NCI-H1694 treated with DMSO at 0.1 percent for 48 hours (cell line): ENCODE measurements around the gene FAM167B.
"Not testable (repeated sequence)": the region's sequence is repeated elsewhere in the genome, so short reads cannot be mapped to it uniquely, and the experiment has no call there.

ENCODE experiments used
- DNase-seq: peaks from one replicate; lab custom pipeline; 2025; lab: John Stamatoyannopoulos, UW

The FAM167B gene

DNA sequence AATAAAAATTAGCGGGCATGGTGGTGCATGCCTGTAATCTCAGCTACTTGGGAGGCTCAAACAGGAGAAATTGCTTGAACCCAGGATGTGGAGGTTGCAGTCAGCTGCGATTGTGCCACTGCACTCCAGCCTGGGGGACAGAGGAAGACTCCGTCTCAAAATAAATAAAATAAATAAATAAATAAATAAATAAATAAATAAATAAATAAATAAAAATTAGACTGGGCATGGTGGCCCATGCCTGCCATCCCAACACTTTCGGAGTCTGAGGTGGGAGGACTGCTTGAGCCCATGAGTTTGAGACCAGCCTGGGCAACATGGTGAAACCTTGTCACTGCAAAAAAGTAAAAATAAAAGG is 16.2 kb downstream of the FAM167B start:
- not testable (repeated sequence) for DNase-seq

GRCh38 chr1:32263744-32264143 is 16.7 kb downstream of the FAM167B start:
- DNase-seq = no peak

- no peak for DNase-seq
Measured at GRCh38 chr1:32265846-32266245, 18.8 kb downstream of the FAM167B start.

GRCh38 chr1:32266921-32267591 is 20.0 kb downstream of the FAM167B start:
- no peak for DNase-seq

DNA sequence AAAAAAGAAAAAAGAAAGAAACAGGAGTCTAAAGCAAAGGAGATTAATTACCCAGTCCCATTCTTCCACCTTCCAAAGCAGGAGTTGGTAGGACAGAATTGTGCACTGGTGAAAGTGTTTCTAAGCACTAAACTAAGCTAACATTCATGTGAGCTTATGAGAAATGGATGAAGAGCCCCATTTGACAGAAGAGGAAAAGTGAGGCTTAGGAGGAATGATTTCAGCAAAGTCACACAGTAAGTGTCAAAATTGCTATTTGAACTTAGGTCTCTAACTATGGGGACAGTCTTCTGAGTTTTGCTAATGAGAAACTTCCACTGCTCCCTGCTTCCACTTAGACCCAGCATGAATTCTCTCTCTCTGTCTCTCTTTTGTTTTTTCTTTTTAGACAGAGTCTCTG is 22.7 kb downstream of the FAM167B start:
- DNase-seq = no peak

DNA sequence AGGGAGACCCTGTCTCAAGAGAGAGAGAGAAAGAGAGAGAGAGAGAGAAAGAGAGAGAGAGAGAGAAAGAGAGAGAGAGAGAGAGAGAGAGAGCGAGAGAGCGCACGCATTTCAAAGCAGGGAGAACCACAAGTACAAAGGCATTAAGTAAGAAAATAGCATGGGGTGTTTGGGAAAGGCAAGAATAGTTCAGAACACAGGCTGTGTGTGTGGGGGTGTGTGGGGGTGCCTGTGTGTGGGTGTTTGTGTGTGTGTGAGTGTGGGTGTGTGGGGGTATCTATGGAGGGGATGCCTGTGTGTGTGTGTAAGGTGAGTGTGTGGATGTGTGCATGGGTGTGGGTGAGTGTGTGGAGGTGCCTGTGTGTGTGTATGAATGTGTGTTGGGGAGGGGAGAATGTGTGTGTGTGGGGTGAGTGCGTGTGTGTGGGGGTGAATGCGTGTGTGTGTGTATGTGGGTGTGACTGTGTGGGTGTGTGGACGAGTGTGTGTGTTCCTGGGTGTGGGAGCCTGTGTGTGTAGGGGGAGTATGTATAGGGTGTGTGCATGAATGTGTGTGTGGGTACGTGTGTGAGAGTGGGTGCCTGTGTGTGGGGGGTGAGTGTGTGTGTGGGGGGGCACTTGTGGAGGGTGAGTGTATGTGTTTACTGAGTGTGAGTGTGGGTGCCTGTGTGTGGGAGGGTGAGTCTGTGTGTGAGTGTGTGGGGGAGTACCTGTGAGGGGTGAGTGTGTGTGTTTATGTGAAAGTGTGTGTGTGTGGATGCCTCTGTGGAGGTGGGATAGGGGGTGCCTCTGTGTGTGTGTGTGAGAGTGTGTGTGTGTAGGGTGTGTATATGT is 25.8 kb downstream of the FAM167B start:
- no peak for DNase-seq

GRCh38 chr1:32273391-32274208 is 26.6 kb downstream of the FAM167B start:
- no peak for DNase-seq

GRCh38 chr1:32274646-32275340 is 27.8 kb downstream of the FAM167B start:
- no peak for DNase-seq

- no peak for DNase-seq
Measured at GRCh38 chr1:32275424-32275823, 28.4 kb downstream of the FAM167B start.

GRCh38 chr1:32276032-32276782 is 29.2 kb downstream of the FAM167B start:
- no peak for DNase-seq

DNA sequence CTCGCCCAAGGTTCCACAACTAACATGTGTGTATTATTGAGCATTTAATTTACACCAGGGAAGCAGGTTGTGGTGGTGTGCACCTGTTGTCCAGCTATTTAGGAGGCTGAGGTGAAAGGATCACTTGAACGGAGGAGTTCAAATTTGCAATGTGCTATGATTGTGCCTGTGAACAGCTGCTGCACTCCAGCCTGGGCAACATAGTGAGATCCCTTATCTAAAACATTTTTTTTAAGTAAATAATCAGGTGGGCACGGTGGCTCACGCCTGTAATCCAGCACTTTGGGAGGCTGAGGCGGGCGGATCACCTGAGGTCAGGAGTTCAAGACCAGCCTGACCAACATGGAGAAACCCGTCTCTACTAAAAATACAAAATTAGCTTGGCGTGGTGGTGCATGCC is 37.8 kb downstream of the FAM167B start:
- DNase-seq = not testable (repeated sequence)

DNA sequence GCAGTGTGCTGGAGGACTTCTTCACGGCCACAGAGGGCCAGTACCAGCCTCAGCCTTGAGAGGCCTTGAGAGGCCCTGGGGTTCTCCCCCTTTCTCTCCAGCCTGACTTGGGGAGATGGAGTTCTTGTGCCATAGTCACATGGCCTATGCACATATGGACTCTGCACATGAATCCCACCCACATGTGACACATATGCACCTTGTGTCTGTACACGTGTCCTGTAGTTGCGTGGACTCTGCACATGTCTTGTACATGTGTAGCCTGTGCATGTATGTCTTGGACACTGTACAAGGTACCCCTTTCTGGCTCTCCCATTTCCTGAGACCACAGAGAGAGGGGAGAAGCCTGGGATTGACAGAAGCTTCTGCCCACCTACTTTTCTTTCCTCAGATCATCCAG is 38.6 kb downstream of the FAM167B start:
- no peak for DNase-seq

- no peak for DNase-seq
Measured at GRCh38 chr1:32286763-32287162, 39.7 kb downstream of the FAM167B start.

- no peak for DNase-seq
Measured at GRCh38 chr1:32289256-32289655, 42.2 kb downstream of the FAM167B start.

DNA sequence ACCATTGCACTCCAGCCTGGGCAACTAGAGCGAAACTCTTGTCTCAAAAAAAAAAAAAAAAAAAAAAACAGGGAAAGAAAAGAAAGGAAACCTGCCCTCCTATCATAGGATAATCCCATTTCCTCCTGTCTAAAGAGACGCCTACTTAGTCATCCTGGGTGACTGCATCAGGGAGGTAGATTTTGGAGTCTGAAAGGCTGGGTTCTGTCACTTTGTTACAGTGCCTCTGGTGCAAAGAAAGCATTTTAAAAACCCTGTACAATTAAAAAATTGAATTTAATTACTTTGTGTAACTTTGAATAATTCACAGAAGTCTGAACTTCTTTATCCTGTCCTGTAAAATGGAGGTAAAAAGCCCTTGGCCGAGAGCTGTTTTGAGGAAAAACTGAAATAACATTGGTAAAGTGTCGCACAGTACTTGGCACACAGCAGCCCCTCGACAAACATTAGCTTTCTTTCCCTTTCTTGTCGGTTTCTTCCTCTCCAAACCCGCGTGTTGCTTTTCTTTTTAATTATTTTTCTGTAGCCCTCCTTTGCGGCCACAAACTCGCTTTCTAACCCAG is 44.2 kb downstream of the FAM167B start:
- no peak for DNase-seq

DNA sequence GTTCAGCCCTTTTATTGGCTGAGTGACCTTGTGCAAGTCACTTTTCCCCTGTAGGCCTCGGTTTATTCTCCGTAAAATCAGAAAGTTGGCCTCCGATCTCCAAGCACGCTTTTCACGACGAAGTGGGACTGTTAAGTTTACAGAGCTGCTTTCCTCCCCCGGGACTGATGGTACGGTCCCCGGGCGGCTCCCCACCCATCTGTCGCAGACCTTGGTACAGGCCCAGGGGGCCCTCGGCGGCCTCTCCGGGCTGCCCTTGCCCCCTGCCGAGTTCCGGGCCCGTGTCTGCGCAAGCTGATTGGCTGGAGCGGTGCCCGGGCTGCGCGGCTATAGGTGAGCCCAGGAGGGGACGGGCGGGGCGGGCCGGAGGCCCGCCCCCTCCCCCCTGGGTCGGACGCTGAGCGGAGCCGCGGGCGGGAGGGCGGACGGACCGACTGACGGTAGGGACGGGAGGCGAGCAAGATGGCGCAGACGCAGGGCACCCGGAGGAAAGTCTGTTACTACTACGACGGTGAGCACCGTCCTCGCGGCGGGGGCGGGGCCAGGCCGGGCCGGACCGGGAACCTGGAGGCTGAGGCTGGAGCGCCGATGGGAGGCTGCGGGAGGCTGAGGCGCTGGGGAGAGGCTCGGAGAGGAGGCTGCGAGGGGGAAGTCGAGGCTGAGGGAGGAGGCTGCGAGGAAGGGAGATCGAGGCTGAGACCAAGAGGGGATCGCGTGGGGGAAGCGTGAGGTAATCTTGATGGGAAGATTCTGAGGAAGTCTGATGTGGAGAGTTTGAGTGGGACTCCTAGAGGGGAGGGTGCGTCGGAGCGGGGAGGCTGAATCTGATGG is 44.9 kb downstream of the FAM167B start, which contains the start of gene HDAC1:
HDAC1 (plus strand) TSS at position 376 of the 831 bp plus-strand sequence; CDS start at position 463, 87 bp downstream.
- DNase-seq = peak; percentile 80

- not testable (repeated sequence) for DNase-seq
Measured at GRCh38 chr1:32298211-32298610, 51.2 kb downstream of the FAM167B start.
